ENCODE results near the gene BST2.

BST2 gene

GRCh38 chr19:17420475-17420924 is 15.1 kb upstream of the BST2 start:
- intact Hi-C loops (cut with DNase I): no loop called here
- DNase-seq: peak in 2 of 10 donors; percentile 15 to 81

- DNase-seq: peak; percentile 96 to 100 (median 98)
- intact Hi-C loops (cut with DNase I): no loop called here
Observed at GRCh38 chr19:17419621-17420474, 14.4 kb upstream of the BST2 start, which contains the start of gene MVB12A. Gene MVB12A, plus strand, starts transcription at chr19:17420047. Its CDS starts 89 bp downstream, at chr19:17420136.

DNA sequence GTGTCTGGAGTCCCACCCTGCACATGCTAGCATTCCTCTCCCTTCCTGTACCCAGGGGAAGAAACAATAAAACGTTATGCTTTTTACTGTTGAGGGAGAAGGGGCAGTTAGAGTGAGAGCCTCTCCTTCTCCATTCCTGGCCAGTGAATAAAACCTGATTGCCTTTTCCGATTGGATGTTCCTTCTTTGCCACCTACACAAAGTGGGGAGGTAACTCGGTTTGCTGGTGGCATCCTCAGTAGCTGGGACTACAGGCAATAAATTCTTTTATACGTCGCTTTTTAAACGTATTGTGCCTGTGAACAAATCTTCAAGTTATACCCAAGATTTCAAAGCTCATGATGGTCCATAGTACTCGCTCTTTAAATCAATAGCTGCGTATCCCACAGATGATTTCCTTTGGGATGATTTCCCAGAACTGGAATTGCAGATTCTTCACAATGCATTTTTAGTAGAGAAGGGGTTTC is 13.8 kb upstream of the BST2 start:
- DNase-seq: no peak
- intact Hi-C loops (cut with DNase I): no loop called here

- no peak for DNase-seq
- intact Hi-C loops (cut with DNase I): no loop called here
Observed at GRCh38 chr19:17418710-17419109, 13.3 kb upstream of the BST2 start.

DNA sequence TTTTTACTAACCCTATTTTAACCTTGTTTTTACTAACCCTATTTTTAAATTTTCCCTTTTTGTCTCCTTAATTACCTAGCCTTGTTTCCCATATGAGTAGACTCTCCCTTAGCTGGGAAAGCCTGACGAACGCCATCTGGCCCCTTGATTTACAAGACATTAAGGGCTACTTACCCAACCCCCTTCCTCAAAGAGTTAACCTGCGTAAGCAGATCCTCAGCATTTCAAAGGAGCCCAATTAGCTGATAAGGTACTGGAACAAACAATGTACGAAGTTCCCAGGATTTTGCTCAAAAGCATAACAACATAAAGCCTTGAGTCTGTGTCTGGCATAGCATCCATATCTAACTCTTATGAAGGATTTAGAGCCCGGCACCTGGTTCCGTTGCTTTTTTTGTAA is 9.7 kb upstream of the BST2 start:
- DNase-seq: no peak
- intact Hi-C loops (cut with DNase I): no loop called here

GRCh38 chr19:17414097-17414496 is 8.7 kb upstream of the BST2 start:
- no peak for DNase-seq
- intact Hi-C loops (cut with DNase I): no loop called here

DNA sequence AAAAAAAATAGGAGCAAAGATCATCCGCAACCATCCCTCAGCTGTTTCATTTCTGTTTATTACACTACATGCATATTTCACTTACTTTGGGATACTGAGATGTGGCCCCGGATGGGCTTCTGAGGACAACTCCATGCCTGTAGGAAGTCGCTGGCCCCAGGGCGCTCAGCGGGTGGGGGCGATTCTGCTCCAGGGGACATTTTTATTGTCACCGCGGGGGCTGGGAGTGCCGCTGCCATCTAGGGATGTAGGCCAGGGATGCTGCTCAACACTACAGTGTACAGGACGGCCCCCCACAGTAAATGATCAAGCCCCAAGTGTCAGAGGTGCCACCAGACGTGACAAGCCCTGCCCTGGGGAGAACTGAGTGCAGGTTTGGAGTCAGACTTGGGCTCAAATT is 6.4 kb upstream of the BST2 start:
- no peak for DNase-seq
- intact Hi-C loops (cut with DNase I): no loop called here

GRCh38 chr19:17409990-17410389 is 4.6 kb upstream of the BST2 start:
- intact Hi-C loops (cut with DNase I): no loop called here
- DNase-seq: no peak

GRCh38 chr19:17406887-17407196 is 1.4 kb upstream of the BST2 start:
- DNase-seq: no peak
- intact Hi-C loops (cut with DNase I): no loop called here

DNA sequence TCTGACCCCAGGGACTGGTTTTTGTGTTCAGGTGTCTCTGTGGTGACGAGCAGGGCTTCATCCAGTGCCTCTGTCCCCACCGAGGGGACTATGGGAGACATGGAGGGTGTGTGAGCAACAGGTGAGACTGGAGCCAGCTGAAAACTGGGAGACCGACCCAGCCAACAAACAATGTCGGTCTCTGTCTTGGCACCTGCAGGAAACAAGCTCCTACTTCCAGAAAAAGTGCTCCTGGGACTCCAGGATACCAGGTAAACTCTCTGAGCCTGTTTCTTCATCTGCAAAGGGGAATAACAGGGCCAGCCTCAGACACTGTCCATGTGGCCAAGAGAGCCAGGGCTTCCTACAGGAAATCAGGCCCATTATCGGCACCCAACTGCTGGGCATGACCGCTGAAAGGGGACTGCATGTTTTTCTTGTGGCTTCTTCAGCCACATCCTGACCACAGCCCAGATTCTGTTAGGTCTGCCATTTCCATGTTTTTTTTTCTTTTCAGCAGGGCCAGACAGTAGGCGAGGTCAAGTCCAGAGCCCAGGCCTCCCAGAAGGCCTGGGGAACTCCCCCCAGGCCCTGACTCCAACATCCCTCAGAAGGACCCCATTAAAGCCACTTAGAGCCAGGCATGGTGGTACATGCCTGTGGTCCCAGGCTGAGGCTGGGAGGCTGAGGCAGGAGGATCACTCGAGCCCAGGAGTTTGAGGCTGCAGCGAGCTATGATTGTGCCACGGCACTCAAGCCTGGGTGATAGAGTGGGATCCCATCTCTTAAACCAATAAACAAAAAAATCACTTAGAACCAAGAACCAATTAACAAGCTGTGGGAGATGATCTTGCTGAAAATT is 836 bp upstream of the BST2 start:
- intact Hi-C loops (cut with DNase I): no loop called here
- DNase-seq: peak in 1 of 10 donors; percentile 18

- DNase-seq: no peak
- intact Hi-C loops (cut with DNase I): no loop called here
Observed at GRCh38 chr19:17404621-17405249, 695 bp downstream of the BST2 start.

GRCh38 chr19:17404015-17404414 is 1.4 kb downstream of the BST2 start:
- intact Hi-C loops (cut with DNase I): no loop called here
- DNase-seq: no peak

- DNase-seq: no peak
Observed at GRCh38 chr19:17402982-17403855, 2.2 kb downstream of the BST2 start.

DNA sequence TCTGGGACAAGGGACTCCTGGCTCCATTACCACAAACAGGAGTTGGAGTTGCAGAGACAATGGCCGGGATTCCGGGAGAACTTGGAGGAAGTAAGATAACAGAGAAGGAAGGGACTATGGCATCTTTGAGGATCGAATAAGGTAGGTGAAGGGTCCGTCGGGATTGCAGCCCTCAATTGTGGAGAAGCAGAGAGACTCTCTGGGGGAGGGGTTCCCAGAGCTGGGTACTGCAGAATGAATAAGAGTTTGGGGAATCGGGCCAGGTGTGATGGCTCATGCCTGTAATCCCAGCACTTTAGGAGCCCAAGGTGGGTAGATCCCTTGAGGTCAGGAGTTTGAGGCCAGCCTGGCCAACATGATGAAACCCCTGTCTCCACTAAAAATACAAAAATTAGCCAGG is 3.8 kb downstream of the BST2 start:
- DNase-seq: no peak
- intact Hi-C loops (cut with DNase I): no loop called here

More at GRCh38 chr19:17402982-17403855, 2.2 kb downstream of the BST2 start:
- intact Hi-C loops (cut with DNase I): no loop called here

DNA sequence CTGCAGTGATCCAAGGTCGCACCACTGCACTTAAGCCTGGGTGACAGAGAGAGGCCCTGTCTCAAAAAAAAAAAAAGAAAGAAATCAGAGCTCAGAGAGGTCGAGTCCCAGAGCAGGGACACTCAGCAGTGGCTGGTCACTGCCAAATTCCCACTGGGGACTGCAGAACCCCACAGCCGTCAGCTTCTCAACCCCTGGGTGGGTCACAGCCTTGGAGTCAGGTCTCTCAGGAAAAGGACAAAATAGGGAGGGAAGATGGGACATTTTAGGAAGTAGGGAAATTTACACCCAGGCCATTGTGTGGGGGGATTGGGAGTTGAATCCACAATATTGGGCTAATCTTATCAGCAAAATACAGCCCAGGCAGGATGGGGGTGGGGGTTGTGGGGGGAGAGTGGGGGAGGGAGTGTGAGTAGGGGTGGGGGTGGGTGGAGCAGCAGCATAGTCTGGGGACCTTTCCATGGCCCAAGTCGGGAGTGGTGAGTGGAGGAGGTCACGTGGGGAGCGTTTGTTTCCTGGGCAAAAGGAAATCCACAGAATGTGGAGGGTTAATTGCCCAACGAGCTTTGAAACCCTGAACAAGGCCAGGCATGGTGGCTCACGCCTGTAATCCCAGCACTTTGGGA is 6.4 kb downstream of the BST2 start:
- no peak for DNase-seq
- intact Hi-C loops (cut with DNase I): no loop called here

GRCh38 chr19:17394891-17395415 is 10.5 kb downstream of the BST2 start:
- DNase-seq: peak in 4 of 10 donors; percentile 25 to 79 (median 37)
- intact Hi-C loops (cut with DNase I): no loop called here

DNA sequence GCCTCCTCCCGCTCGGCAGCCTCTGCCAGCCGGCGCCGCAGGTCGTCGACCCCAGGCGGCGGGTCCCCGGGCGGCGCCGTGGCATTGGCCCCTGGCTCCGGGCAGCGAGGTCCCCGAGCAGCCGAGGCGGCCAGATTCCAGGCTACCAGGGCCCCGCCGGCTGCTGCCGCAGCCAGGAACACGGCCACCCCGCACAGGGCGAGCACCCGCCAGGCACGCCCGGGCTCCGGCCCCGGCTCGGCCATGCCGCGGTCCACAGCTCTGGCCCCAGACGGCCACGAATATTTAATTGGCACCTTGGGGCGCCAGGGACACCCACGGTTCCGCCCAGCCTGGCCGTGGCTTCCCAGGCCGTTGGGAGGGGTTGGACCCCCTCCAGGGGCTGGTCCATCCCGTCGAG is 11.5 kb downstream of the BST2 start, which contains the start of gene CCDC194:
TSS of gene CCDC194 (minus strand) at position 283 of the 400 bp plus-strand sequence. CDS start at position 245, 38 bp downstream.
- intact Hi-C loops (cut with DNase I): no loop called here
- no peak for DNase-seq

DNA sequence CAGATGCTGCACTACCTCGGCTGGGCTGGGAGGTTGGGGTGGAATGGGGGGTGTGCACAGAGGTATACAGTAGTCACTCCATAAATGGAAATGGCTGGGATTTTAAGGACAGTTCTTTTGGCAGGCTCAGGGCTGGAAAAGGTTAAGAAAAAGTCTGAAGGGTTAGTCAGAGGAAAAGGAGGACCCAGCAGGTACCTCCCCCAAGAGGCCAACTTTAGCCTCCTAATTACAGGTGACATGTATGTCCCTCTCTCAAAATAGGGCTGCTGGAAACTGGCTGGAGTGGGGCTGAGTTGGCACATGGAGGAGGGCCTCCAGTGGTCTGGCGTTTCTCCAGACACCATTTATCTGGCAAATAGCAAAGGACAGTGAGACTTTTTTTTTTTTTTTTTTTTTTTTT is 12.4 kb downstream of the BST2 start:
- no peak for DNase-seq
- intact Hi-C loops (cut with DNase I): no loop called here

All from posterior cingulate gyrus (tissue), 11 donors.